GM12872 (cell line): ENCODE measurements around the gene ROR2.

ENCODE experiments used
- TF ChIP-seq, protein P1 (sequence below): IDR thresholded peaks from 3 replicates; pipeline ENCODE4 v1.5.1; 2011; ENCODE audit warnings: low read depth, mild to moderate bottlenecking, low read length, moderate library complexity; ENCODE audit not compliant: insufficient read depth

ROR2 gene

DNA sequence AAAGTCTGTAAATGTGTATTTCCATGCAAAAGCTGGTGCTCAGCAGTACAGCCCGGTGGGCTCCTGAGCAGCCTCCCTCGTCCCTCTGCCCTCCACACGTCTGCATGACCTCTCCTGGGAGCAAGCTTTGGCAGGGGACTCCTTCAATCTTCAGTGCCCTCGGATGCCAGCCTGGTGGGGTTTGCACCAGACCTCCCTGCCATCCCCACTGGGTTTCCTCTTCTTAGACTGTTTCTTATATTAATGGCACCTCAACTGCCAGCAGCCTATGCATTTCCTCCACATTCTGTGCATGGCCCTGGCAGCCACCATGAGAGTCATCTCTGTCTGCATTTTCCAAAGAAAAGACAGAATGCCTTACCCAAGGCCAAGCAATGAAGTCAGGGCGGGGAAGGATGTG is 108.4 kb downstream of the ROR2 start:
- TF ChIP-seq, protein P1, sequence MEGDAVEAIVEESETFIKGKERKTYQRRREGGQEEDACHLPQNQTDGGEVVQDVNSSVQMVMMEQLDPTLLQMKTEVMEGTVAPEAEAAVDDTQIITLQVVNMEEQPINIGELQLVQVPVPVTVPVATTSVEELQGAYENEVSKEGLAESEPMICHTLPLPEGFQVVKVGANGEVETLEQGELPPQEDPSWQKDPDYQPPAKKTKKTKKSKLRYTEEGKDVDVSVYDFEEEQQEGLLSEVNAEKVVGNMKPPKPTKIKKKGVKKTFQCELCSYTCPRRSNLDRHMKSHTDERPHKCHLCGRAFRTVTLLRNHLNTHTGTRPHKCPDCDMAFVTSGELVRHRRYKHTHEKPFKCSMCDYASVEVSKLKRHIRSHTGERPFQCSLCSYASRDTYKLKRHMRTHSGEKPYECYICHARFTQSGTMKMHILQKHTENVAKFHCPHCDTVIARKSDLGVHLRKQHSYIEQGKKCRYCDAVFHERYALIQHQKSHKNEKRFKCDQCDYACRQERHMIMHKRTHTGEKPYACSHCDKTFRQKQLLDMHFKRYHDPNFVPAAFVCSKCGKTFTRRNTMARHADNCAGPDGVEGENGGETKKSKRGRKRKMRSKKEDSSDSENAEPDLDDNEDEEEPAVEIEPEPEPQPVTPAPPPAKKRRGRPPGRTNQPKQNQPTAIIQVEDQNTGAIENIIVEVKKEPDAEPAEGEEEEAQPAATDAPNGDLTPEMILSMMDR = no peak

- TF ChIP-seq, protein P1 = no peak
Observed at GRCh38 chr9:91840882-91841281, 109.1 kb downstream of the ROR2 start.

GRCh38 chr9:91840469-91840868 is 109.6 kb downstream of the ROR2 start:
- TF ChIP-seq, protein P1 = no peak

DNA sequence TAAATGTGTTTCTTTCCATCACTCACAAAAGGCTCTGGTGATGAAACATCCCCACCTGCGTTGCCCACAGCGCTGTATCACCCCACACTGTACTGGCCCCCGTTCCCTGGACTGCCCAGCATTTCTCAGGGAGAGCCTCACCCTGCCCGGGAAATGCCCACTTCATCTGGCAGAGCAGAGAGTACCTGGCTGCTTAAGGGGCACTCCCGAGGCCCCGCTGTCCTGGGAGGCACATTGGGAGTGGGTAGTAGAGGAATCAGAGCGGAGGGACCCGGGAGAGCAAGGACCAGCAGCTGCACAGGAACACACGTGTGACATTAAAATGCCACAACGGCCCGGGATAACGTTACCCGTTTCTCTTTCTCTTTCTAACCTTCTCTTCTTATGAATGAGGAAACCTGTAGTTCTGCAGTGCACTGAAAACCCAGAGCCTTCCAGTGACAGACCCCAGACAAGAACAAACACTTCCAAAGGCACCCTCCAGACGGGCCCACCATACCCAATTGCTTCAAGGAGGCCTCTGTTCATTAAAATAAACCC is 110.0 kb downstream of the ROR2 start:
- TF ChIP-seq, protein P1 = no peak

DNA sequence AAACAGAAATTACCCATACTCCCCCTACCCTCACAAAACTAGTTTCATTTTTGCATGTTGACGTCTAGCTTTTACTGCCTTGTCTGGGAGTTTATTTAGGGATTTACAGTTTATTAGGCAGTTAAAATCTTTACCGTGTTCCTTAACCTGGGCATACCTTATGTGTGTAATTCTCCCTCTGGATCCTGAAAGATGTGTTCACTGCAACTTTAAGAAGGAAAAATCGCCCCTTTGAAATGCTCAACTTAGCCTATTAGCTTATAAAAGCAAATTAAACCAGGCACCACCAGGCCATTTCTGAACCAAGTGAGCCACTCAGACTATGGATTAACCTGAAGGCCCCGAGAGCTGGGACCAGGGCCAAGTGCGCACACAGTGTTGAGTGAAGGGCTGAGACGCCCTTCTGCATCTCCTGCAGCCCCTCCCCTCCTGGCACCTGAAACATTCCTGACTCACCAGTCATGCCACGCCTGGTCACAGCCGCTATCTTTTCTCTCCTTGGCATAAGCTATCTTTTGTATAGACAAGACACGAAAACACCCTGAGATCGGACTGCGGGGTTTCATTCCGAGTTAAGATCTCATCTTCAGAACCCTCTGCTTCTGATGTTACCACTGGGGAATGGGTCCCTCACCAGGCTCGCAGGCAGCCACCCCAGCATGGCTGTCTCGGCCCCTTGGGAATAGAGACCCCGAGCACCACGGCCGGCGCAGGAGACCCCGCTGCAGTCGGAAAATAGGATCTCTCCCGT is 111.9 kb downstream of the ROR2 start:
- TF ChIP-seq, protein P1 = no peak

GRCh38 chr9:91836515-91836914 is 113.5 kb downstream of the ROR2 start:
- TF ChIP-seq, protein P1 = no peak

DNA sequence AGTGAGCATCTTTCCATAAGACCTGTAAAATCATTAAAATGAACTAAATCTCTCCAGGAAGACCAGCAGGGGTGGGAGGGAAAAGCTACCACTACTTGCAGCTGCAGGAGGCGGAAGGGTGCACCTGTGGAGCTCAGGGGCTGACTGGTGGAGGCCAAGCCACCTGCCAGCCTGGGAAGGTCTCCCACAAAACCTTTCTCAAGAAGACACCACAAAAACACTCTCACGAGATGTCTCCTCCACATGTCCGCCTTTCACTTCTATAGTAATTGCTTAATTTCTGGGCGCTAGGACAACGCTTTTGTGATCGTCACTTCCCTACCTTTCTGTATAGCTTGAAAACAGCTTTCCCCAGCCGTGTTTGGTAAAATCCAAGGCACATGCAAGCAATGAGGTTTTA is 114.4 kb downstream of the ROR2 start:
- TF ChIP-seq, protein P1 = no peak
